ENCODE results near the gene CDH9.

The CDH9 gene

GRCh38 chr5:27009540-27009915, 28.9 kb downstream of the CDH9 start:
- H3K4me3 Mint-ChIP-seq = no peak overlapping the region
- H3K4me1 Mint-ChIP-seq (ENCODE audit: low read depth) = no peaks in the 10 kb centered on the region
- H3K27ac Mint-ChIP-seq = no peak overlapping the region
- no peaks in the 10 kb centered on the region for H3K27me3 Mint-ChIP-seq
- H3K9me3 Mint-ChIP-seq = peaks cover 4% of the 10 kb centered on the region
- no peaks in the 10 kb centered on the region for H3K36me3 Mint-ChIP-seq (ENCODE audit: low read depth)

- Mint-ChIP-seq H3K27ac (no peak overlapping the region), H3K27me3 (no peaks in the 10 kb centered on the region), H3K36me3 (ENCODE audit: low read depth) (no peaks in the 10 kb centered on the region), H3K9me3 (peaks cover 4% of the 10 kb centered on the region), H3K4me3 (no peak overlapping the region), H3K4me1 (ENCODE audit: low read depth) (no peaks in the 10 kb centered on the region)
Measured at GRCh38 chr5:27008604-27009539, 29.5 kb downstream of the CDH9 start.

GRCh38 chr5:27007121-27007520, 31.3 kb downstream of the CDH9 start:
- H3K4me1 Mint-ChIP-seq (ENCODE audit: low read depth) = no peaks in the 10 kb centered on the region

DNA sequence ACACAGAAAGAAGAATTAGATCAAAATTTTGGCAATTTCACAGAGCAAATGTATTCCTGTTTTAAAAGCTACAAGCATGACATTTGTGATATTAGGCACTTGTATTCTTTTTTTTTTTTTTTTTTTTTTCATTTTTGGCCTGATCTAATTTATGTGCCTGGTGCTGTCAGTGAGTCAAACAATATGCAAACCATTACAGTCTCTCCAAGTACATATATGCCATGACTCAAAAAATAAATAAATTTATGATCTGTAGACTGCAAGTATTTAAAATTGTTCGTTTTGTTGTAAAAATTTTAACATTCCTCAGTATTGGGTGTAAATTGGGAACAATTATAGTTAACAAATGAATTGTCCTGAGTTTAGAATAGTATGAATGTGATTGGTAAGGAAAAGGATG, 51.4 kb downstream of the CDH9 start:
- H3K27me3 Mint-ChIP-seq = no peaks in the 10 kb centered on the region
- H3K27ac Mint-ChIP-seq = no peak overlapping the region
- H3K9me3 Mint-ChIP-seq = peaks cover 6% of the 10 kb centered on the region
- no peak overlapping the region for H3K4me3 Mint-ChIP-seq
- no peaks in the 10 kb centered on the region for H3K4me1 Mint-ChIP-seq (ENCODE audit: low read depth)
- no peaks in the 10 kb centered on the region for H3K36me3 Mint-ChIP-seq (ENCODE audit: low read depth)

More at GRCh38 chr5:27007121-27007520, 31.3 kb downstream of the CDH9 start:
- H3K27me3 Mint-ChIP-seq = no peaks in the 10 kb centered on the region
- no peak overlapping the region for H3K27ac Mint-ChIP-seq
- H3K9me3 Mint-ChIP-seq = peaks cover 4% of the 10 kb centered on the region
- H3K4me3 Mint-ChIP-seq = no peak overlapping the region
- H3K36me3 Mint-ChIP-seq (ENCODE audit: low read depth) = no peaks in the 10 kb centered on the region

DNA sequence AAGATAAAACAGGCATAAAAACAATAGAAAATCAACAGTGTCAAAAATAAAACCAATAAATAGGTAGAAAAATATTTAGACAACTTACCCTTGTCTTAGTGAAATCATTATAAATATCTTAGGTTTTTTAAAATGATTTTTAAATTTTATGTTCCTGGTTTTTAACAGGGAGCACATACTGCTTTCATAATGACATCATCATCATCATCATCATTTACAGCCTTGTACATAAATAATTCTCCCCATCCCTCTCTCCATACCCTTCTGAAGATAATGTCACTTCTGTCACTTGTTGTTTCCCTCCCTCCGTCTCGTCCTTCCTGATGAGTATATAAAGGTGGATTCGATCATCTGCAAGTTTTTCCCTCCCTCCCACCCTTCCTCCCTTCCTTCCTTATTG, 56.6 kb downstream of the CDH9 start:
- H3K4me1 Mint-ChIP-seq (ENCODE audit: low read depth) = no peaks in the 10 kb centered on the region
- peaks cover 11% of the 10 kb centered on the region for H3K9me3 Mint-ChIP-seq
- H3K27ac Mint-ChIP-seq = no peak overlapping the region
- no peaks in the 10 kb centered on the region for H3K36me3 Mint-ChIP-seq (ENCODE audit: low read depth)
- no peaks in the 10 kb centered on the region for H3K27me3 Mint-ChIP-seq
- no peak overlapping the region for H3K4me3 Mint-ChIP-seq

DNA sequence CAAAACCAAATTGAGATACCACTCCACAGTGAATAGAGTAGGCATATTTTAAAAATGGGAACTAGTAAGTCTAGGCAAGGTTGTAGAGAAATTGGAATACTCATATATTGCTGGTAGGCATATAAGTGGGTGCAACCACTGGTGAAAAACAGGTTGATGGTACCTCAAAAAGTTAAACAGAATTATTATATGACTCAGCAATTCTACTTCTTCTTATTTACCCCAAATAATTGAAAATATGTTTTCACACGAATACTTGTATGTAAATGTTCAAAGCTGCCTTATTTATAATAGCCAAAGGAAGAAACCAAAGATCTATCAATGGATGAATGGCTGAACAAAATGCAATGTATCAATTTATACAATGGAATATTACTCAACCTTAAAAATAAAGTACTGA, 79.1 kb downstream of the CDH9 start:
- H3K36me3 Mint-ChIP-seq (ENCODE audit: low read depth) = no peaks in the 10 kb centered on the region
- H3K9me3 Mint-ChIP-seq = peaks cover 18% of the 10 kb centered on the region
- H3K4me1 Mint-ChIP-seq (ENCODE audit: low read depth) = no peaks in the 10 kb centered on the region
- no peaks in the 10 kb centered on the region for H3K27me3 Mint-ChIP-seq
- H3K4me3 Mint-ChIP-seq = no peak overlapping the region
- H3K27ac Mint-ChIP-seq = no peak overlapping the region

DNA sequence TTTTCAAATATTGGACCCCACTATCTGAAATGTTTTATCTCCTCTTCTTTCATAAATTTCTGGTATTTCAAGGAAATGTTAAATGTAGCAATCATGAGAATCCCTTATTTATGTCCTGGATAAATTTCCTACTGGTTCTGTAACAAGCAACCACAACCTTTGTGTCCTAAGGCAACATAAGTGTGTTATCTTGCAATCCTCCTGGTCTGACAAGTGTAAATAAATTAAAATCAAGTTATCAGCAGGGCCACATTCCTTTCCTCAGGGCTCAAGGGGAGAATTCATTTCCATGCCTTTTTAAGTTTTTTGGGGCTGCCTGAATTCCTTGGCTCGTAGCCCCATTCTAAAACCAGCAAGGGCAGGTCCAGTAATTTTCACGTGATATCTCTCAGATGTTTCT, 83.2 kb downstream of the CDH9 start:
- H3K27ac Mint-ChIP-seq = no peak overlapping the region
- no peak overlapping the region for H3K4me3 Mint-ChIP-seq
- H3K27me3 Mint-ChIP-seq = no peaks in the 10 kb centered on the region
- H3K4me1 Mint-ChIP-seq (ENCODE audit: low read depth) = no peaks in the 10 kb centered on the region
- peaks cover 19% of the 10 kb centered on the region for H3K9me3 Mint-ChIP-seq
- H3K36me3 Mint-ChIP-seq (ENCODE audit: low read depth) = no peaks in the 10 kb centered on the region

GRCh38 chr5:26948921-26949320, 89.5 kb downstream of the CDH9 start:
- Mint-ChIP-seq H3K4me3 (no peak overlapping the region), H3K27ac (no peak overlapping the region), H3K4me1 (ENCODE audit: low read depth) (no peaks in the 10 kb centered on the region), H3K36me3 (ENCODE audit: low read depth) (no peaks in the 10 kb centered on the region), H3K9me3 (peaks cover 11% of the 10 kb centered on the region), H3K27me3 (no peaks in the 10 kb centered on the region)

DNA sequence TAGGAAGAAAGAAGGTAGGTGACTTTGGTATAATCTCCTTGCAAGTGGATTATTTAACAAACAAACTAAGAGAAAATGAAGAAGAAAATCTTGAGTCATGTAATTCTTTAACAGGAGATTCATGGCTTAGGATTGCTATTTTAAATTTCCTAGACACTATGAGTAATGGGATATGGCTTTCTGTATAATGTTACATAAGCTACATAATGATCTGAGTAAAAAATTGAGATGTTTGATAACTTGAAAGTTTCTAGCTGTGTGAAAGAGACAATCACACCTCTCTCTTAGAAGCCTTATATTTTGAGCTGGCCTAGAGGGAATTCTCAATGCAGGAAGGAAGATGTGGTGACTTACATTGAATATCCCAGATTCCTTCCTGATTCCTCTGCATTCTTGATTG, 92.5 kb downstream of the CDH9 start:
- Mint-ChIP-seq H3K27ac (no peak overlapping the region), H3K4me3 (no peak overlapping the region), H3K27me3 (no peaks in the 10 kb centered on the region), H3K36me3 (ENCODE audit: low read depth) (no peaks in the 10 kb centered on the region), H3K4me1 (ENCODE audit: low read depth) (no peaks in the 10 kb centered on the region), H3K9me3 (peaks cover 8% of the 10 kb centered on the region)

GRCh38 chr5:26942481-26942880, 95.9 kb downstream of the CDH9 start:
- Mint-ChIP-seq H3K27me3 (no peaks in the 10 kb centered on the region), H3K9me3 (peaks cover 5% of the 10 kb centered on the region), H3K36me3 (ENCODE audit: low read depth) (no peaks in the 10 kb centered on the region), H3K4me1 (ENCODE audit: low read depth) (no peaks in the 10 kb centered on the region), H3K27ac (no peak overlapping the region), H3K4me3 (no peak overlapping the region)

DNA sequence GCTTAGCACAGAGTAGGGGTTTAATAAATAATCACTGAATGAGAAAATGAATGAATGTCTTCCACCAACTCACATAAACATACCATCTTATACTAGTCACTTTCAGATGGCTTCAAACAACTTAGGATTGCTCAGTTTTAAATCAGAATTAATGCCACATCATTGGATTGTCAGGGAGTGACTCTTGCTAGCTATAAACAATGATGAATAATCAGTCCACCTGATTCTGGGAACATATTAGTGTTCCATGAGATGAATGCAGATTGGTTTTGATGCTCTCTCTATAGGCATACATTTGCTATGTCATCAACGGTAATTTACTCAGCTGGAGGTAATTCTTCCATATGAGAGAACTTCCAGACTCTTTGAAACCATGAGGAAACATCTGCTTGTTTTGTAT, 97.4 kb downstream of the CDH9 start:
- H3K9me3 Mint-ChIP-seq = peaks cover 3% of the 10 kb centered on the region
- no peak overlapping the region for H3K27ac Mint-ChIP-seq
- H3K4me3 Mint-ChIP-seq = no peak overlapping the region
- no peaks in the 10 kb centered on the region for H3K27me3 Mint-ChIP-seq
- H3K4me1 Mint-ChIP-seq (ENCODE audit: low read depth) = no peaks in the 10 kb centered on the region
- no peaks in the 10 kb centered on the region for H3K36me3 Mint-ChIP-seq (ENCODE audit: low read depth)

GRCh38 chr5:26932238-26932637, 106.1 kb downstream of the CDH9 start:
- Mint-ChIP-seq H3K4me1 (ENCODE audit: low read depth) (no peaks in the 10 kb centered on the region), H3K36me3 (ENCODE audit: low read depth) (no peaks in the 10 kb centered on the region), H3K9me3 (peaks cover 13% of the 10 kb centered on the region), H3K4me3 (no peak overlapping the region), H3K27ac (no peak overlapping the region), H3K27me3 (no peaks in the 10 kb centered on the region)

GRCh38 chr5:26921439-26921838, 116.9 kb downstream of the CDH9 start:
- Mint-ChIP-seq H3K36me3 (ENCODE audit: low read depth) (no peaks in the 10 kb centered on the region), H3K27ac (no peak overlapping the region), H3K4me3 (no peak overlapping the region), H3K4me1 (ENCODE audit: low read depth) (no peaks in the 10 kb centered on the region), H3K9me3 (peaks cover 34% of the 10 kb centered on the region), H3K27me3 (no peaks in the 10 kb centered on the region)

- H3K4me1 Mint-ChIP-seq (ENCODE audit: low read depth) = no peaks in the 10 kb centered on the region
- no peak overlapping the region for H3K4me3 Mint-ChIP-seq
- peaks cover 4% of the 10 kb centered on the region for H3K9me3 Mint-ChIP-seq
- no peaks in the 10 kb centered on the region for H3K36me3 Mint-ChIP-seq (ENCODE audit: low read depth)
- no peak overlapping the region for H3K27ac Mint-ChIP-seq
- no peaks in the 10 kb centered on the region for H3K27me3 Mint-ChIP-seq
Measured at GRCh38 chr5:26903469-26903868, 134.9 kb downstream of the CDH9 start.

- Mint-ChIP-seq H3K9me3 (peaks cover 4% of the 10 kb centered on the region), H3K36me3 (ENCODE audit: low read depth) (no peaks in the 10 kb centered on the region)
Measured at GRCh38 chr5:26894719-26895263, 143.6 kb downstream of the CDH9 start.

DNA sequence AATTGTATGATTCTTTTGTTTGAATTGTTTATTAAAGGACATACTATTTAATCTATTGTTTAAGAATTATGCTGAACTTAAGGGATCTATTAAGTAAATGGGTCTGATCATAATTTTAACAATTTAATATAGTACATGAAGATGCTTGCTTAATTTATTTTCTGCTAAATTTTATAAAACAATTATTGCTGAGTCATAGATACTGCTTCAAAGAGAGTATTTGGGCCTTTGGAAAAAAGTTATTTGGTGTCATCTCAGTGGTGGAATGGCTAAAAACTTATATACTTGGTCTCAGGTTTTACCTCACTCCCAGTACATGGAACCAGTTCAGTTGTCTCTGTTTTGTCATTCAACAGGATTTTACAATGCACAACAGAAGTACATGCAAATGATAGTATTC, 145.3 kb downstream of the CDH9 start:
- no peaks in the 10 kb centered on the region for H3K4me1 Mint-ChIP-seq (ENCODE audit: low read depth)
- H3K4me3 Mint-ChIP-seq = no peak overlapping the region
- no peaks in the 10 kb centered on the region for H3K9me3 Mint-ChIP-seq
- no peaks in the 10 kb centered on the region for H3K27me3 Mint-ChIP-seq
- no peak overlapping the region for H3K27ac Mint-ChIP-seq
- H3K36me3 Mint-ChIP-seq (ENCODE audit: low read depth) = no peaks in the 10 kb centered on the region

More at GRCh38 chr5:26894719-26895263, 143.6 kb downstream of the CDH9 start:
- H3K27ac Mint-ChIP-seq = no peak overlapping the region
- H3K4me3 Mint-ChIP-seq = no peak overlapping the region
- H3K27me3 Mint-ChIP-seq = no peaks in the 10 kb centered on the region
- no peaks in the 10 kb centered on the region for H3K4me1 Mint-ChIP-seq (ENCODE audit: low read depth)
